ENCODE measurements around the gene POM121C. TPM values are rescaled to one million over a fixed set of nuclear protein-coding genes. Genes with fewer than 3 reads are reported as not detected.
"Not testable (repeated sequence)": the region's sequence is repeated elsewhere in the genome, so short reads cannot be mapped to it uniquely, and the experiment has no call there.

Gene POM121C
- total RNA-seq, 6 experiments from 2014 or later = 44.8 to 49.5 (median 45.9) TPM

- not testable (repeated sequence) for DNase-seq; H3K27ac Mint-ChIP-seq; H3K36me3 Mint-ChIP-seq (ENCODE audit: low read depth); H3K9me3 Mint-ChIP-seq; H3K4me3 Mint-ChIP-seq; H3K27me3 Mint-ChIP-seq (ENCODE audit: insufficient read depth)
- H3K4me1 Mint-ChIP-seq (ENCODE audit: low read depth) = peaks cover 12% of the 10 kb centered on the region
Measured at GRCh38 chr7:75410823-75411173, 75.3 kb downstream of the POM121C start.

- not testable (repeated sequence) for H3K4me1 Mint-ChIP-seq (ENCODE audit: low read depth); DNase-seq; H3K27me3 Mint-ChIP-seq (ENCODE audit: insufficient read depth); H3K36me3 Mint-ChIP-seq (ENCODE audit: low read depth); H3K4me3 Mint-ChIP-seq; H3K27ac Mint-ChIP-seq; H3K9me3 Mint-ChIP-seq
Measured at GRCh38 chr7:75409880-75410822, 75.9 kb downstream of the POM121C start.

- DNase-seq; H3K36me3 Mint-ChIP-seq (ENCODE audit: low read depth); H3K27ac Mint-ChIP-seq; H3K27me3 Mint-ChIP-seq (ENCODE audit: insufficient read depth); H3K9me3 Mint-ChIP-seq; H3K4me3 Mint-ChIP-seq; H3K4me1 Mint-ChIP-seq (ENCODE audit: low read depth): not testable (repeated sequence)
Measured at GRCh38 chr7:75404663-75405062, 81.4 kb downstream of the POM121C start.

GRCh38 chr7:75403455-75404443 is 82.3 kb downstream of the POM121C start:
- not testable (repeated sequence) for H3K27me3 Mint-ChIP-seq (ENCODE audit: insufficient read depth); H3K9me3 Mint-ChIP-seq; H3K4me3 Mint-ChIP-seq; H3K36me3 Mint-ChIP-seq (ENCODE audit: low read depth); H3K27ac Mint-ChIP-seq; H3K4me1 Mint-ChIP-seq (ENCODE audit: low read depth); DNase-seq

GRCh38 chr7:75400575-75400974 is 85.5 kb downstream of the POM121C start:
- H3K4me3 Mint-ChIP-seq; H3K9me3 Mint-ChIP-seq; H3K36me3 Mint-ChIP-seq (ENCODE audit: low read depth); H3K4me1 Mint-ChIP-seq (ENCODE audit: low read depth); H3K27me3 Mint-ChIP-seq (ENCODE audit: insufficient read depth); DNase-seq; H3K27ac Mint-ChIP-seq: not testable (repeated sequence)

GRCh38 chr7:75398771-75399700 is 87.1 kb downstream of the POM121C start:
- H3K4me1 Mint-ChIP-seq (ENCODE audit: low read depth); H3K36me3 Mint-ChIP-seq (ENCODE audit: low read depth); H3K9me3 Mint-ChIP-seq; H3K27me3 Mint-ChIP-seq (ENCODE audit: insufficient read depth); H3K27ac Mint-ChIP-seq; H3K4me3 Mint-ChIP-seq; DNase-seq: not testable (repeated sequence)

GRCh38 chr7:75397865-75398264 is 88.2 kb downstream of the POM121C start:
- not testable (repeated sequence) for H3K9me3 Mint-ChIP-seq; H3K4me3 Mint-ChIP-seq; H3K27me3 Mint-ChIP-seq (ENCODE audit: insufficient read depth); DNase-seq; H3K27ac Mint-ChIP-seq; H3K4me1 Mint-ChIP-seq (ENCODE audit: low read depth); H3K36me3 Mint-ChIP-seq (ENCODE audit: low read depth)

- not testable (repeated sequence) for H3K27me3 Mint-ChIP-seq (ENCODE audit: insufficient read depth); H3K36me3 Mint-ChIP-seq (ENCODE audit: low read depth); H3K4me1 Mint-ChIP-seq (ENCODE audit: low read depth); H3K27ac Mint-ChIP-seq; H3K9me3 Mint-ChIP-seq; H3K4me3 Mint-ChIP-seq; DNase-seq
Measured at GRCh38 chr7:75395329-75395728, 90.8 kb downstream of the POM121C start, which contains the start of gene TRIM73. TRIM73 (plus strand) TSS chr7:75395629; CDS start chr7:75398934, 3,305 bp downstream.

- not testable (repeated sequence) for DNase-seq; H3K27ac Mint-ChIP-seq; H3K36me3 Mint-ChIP-seq (ENCODE audit: low read depth); H3K9me3 Mint-ChIP-seq; H3K4me1 Mint-ChIP-seq (ENCODE audit: low read depth); H3K4me3 Mint-ChIP-seq; H3K27me3 Mint-ChIP-seq (ENCODE audit: insufficient read depth)
Measured at GRCh38 chr7:75393194-75393593, 92.9 kb downstream of the POM121C start.

GRCh38 chr7:75374519-75375317 is 111.4 kb downstream of the POM121C start:
- H3K4me3 Mint-ChIP-seq; H3K36me3 Mint-ChIP-seq (ENCODE audit: low read depth); DNase-seq; H3K27ac Mint-ChIP-seq; H3K9me3 Mint-ChIP-seq; H3K4me1 Mint-ChIP-seq (ENCODE audit: low read depth); H3K27me3 Mint-ChIP-seq (ENCODE audit: insufficient read depth): not testable (repeated sequence)

GRCh38 chr7:75374144-75374518 is 112.0 kb downstream of the POM121C start:
- not testable (repeated sequence) for H3K4me1 Mint-ChIP-seq (ENCODE audit: low read depth)

GRCh38 chr7:75367313-75367712 is 118.8 kb downstream of the POM121C start:
- DNase-seq; H3K4me1 Mint-ChIP-seq (ENCODE audit: low read depth); H3K9me3 Mint-ChIP-seq; H3K27ac Mint-ChIP-seq; H3K27me3 Mint-ChIP-seq (ENCODE audit: insufficient read depth); H3K4me3 Mint-ChIP-seq; H3K36me3 Mint-ChIP-seq (ENCODE audit: low read depth): not testable (repeated sequence)

More at GRCh38 chr7:75374144-75374518, 112.0 kb downstream of the POM121C start:
- H3K27me3 Mint-ChIP-seq (ENCODE audit: insufficient read depth); H3K27ac Mint-ChIP-seq; H3K4me3 Mint-ChIP-seq; H3K36me3 Mint-ChIP-seq (ENCODE audit: low read depth); H3K9me3 Mint-ChIP-seq; DNase-seq: not testable (repeated sequence)

All from HFFc6 (cell line).